ENCODE measurements around the gene GPR152. TPM values are rescaled to one million over a fixed set of nuclear protein-coding genes. Genes with fewer than 3 reads are reported as not detected.

The GPR152 gene
- total and polyA plus RNA-seq, 4 donors = not detected

GRCh38 chr11:67435031-67435726 lies 17.4 kb downstream of the GPR152 start:
- H3K9me3 ChIP-seq (ENCODE audit: control insufficient read depth, insufficient read depth, low read length) = no peaks in the 10 kb centered on the region
- peaks cover 12% of the 10 kb centered on the region for H3K4me1 ChIP-seq (ENCODE audit: control insufficient read depth, insufficient read depth, low read length)
- H3K4me3 ChIP-seq (ENCODE audit: low read depth, low read length) = no peak overlapping the region
- 82% methylated on average over 15 of the region's 26 CpGs for WGBS (ENCODE audit: insufficient coverage)
- H3K27ac ChIP-seq (ENCODE audit: low read depth, low read length) = no peak overlapping the region
- H3K36me3 ChIP-seq (ENCODE audit: control insufficient read depth, insufficient read depth, low read length) = peaks cover 99% of the 10 kb centered on the region
- DNase-seq (ENCODE audit: low read depth in 4 of 6, low spot score in 6 of 6) = no peak
- H3K27me3 ChIP-seq (ENCODE audit: control insufficient read depth, insufficient read depth, low read length) = no peaks in the 10 kb centered on the region

GRCh38 chr11:67434395-67434881 lies 18.1 kb downstream of the GPR152 start:
- Histone ChIP-seq H3K27ac (ENCODE audit: low read depth, low read length) (no peak overlapping the region), H3K9me3 (ENCODE audit: control insufficient read depth, insufficient read depth, low read length) (no peaks in the 10 kb centered on the region), H3K36me3 (ENCODE audit: control insufficient read depth, insufficient read depth, low read length) (peaks cover 99% of the 10 kb centered on the region), H3K4me1 (ENCODE audit: control insufficient read depth, insufficient read depth, low read length) (peaks cover 8% of the 10 kb centered on the region), H3K27me3 (ENCODE audit: control insufficient read depth, insufficient read depth, low read length) (no peaks in the 10 kb centered on the region), H3K4me3 (ENCODE audit: low read depth, low read length) (no peak overlapping the region)
- DNase-seq (ENCODE audit: low read depth in 4 of 6, low spot score in 6 of 6) = no peak
- WGBS (ENCODE audit: insufficient coverage) = 91% methylated on average over 22 of the region's 23 CpGs

DNA sequence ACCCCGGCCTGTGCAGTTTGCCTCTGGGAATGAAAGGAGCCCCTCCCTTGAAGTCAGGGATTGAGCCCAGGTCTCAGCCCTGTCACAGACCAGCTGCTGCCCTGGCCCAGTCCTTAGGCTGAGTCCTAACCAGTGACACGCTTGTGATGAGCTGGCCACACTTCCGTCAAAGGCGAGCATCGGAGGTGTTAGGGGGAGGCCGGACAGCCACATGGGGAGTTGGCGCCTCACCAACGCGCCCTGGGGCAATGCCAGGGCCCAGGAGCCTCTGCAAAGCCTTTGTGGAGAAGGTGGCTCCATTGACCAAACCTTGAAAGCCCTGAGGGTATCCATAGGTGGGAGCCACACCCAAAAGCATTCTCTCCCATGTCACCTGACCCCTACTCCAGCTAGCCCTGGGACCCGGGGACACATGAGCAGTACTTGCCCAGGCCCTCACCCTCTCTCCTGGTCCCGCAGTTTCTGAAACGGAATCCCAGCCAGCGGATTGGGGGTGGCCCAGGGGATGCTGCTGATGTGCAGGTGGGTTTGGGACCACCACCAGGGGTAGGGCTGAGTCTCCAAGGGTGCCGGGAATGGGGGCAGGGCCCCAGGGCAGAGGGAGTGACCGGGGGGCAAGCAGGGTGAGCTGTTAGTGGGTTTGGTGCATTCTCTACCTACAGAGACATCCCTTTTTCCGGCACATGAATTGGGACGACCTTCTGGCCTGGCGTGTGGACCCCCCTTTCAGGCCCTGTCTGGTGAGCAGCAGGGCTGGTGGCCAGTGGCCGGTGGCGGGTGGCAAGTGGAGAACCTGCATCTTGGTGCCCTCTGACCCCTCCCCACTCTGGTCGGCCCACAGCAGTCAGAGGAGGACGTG lies 18.8 kb downstream of the GPR152 start:
- Histone ChIP-seq H3K4me3 (ENCODE audit: low read depth, low read length) (no peak overlapping the region), H3K36me3 (ENCODE audit: control insufficient read depth, insufficient read depth, low read length) (peaks cover 97% of the 10 kb centered on the region), H3K9me3 (ENCODE audit: control insufficient read depth, insufficient read depth, low read length) (no peaks in the 10 kb centered on the region), H3K27ac (ENCODE audit: low read depth, low read length) (no peak overlapping the region), H3K4me1 (ENCODE audit: control insufficient read depth, insufficient read depth, low read length) (peaks cover 14% of the 10 kb centered on the region), H3K27me3 (ENCODE audit: control insufficient read depth, insufficient read depth, low read length) (no peaks in the 10 kb centered on the region)
- 89% methylated on average over 16 of the region's 22 CpGs for WGBS (ENCODE audit: insufficient coverage)
- DNase-seq (ENCODE audit: low read depth in 4 of 6, low spot score in 6 of 6) = no peak

- WGBS (ENCODE audit: insufficient coverage) = 88% methylated on average over 16 of the region's 22 CpGs
- no peak for DNase-seq (ENCODE audit: low read depth in 4 of 6, low spot score in 6 of 6)
- peaks cover 88% of the 10 kb centered on the region for H3K36me3 ChIP-seq (ENCODE audit: control insufficient read depth, insufficient read depth, low read length)
- no peaks in the 10 kb centered on the region for H3K9me3 ChIP-seq (ENCODE audit: control insufficient read depth, insufficient read depth, low read length)
- H3K27me3 ChIP-seq (ENCODE audit: control insufficient read depth, insufficient read depth, low read length) = no peaks in the 10 kb centered on the region
- H3K4me3 ChIP-seq (ENCODE audit: low read depth, low read length) = no peak overlapping the region
- H3K4me1 ChIP-seq (ENCODE audit: control insufficient read depth, insufficient read depth, low read length) = peaks cover 19% of the 10 kb centered on the region
- no peak overlapping the region for H3K27ac ChIP-seq (ENCODE audit: low read depth, low read length)
Observed at GRCh38 chr11:67432655-67433349, 19.7 kb downstream of the GPR152 start.

DNA sequence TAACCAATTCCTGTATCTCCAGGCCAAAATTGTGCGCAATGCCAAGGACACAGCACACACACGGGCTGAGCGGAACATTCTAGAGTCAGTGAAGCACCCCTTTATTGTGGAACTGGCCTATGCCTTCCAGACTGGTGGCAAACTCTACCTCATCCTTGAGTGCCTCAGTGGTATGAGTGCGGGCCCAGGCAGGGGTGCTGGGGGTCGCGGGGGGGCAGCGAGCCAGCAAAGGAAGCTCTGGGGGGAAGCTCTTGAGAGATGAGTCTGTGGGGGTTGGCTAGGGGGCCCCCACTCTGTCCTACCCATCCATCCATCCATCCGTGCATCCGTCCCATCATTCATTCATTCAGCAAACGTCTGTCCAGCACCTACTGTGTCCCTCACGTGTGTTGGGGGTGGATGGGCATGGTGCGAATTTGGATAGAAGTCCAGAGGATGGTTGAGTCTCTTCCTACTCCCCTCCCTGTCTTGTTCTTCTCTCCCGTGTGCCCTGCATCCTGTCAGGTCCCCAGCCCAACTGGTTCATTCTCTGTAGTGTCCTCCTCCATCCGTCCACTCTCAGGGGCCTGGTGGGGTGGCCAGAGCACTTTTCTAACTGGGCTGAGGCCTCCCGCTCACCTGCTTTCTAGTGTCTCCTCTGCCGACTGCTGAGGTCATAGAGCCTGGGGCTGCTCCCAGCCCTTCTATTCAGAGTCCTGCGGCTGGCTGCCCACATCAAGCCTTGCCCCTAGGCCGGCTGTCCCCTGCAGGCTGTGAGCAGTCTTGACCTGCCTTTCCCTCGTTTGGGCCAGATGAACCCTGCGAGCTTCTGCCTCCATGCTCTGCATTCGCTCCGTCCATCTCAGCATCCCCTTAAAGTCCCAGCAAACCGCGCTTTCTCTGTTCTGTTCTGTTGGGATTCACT lies 20.9 kb downstream of the GPR152 start:
- 95% methylated on average over 14 of the region's 24 CpGs for WGBS (ENCODE audit: insufficient coverage)
- peaks cover 77% of the 10 kb centered on the region for H3K36me3 ChIP-seq (ENCODE audit: control insufficient read depth, insufficient read depth, low read length)
- no peak overlapping the region for H3K27ac ChIP-seq (ENCODE audit: low read depth, low read length)
- no peak for DNase-seq (ENCODE audit: low read depth in 4 of 6, low spot score in 6 of 6)
- peaks cover 26% of the 10 kb centered on the region for H3K4me1 ChIP-seq (ENCODE audit: control insufficient read depth, insufficient read depth, low read length)
- H3K27me3 ChIP-seq (ENCODE audit: control insufficient read depth, insufficient read depth, low read length) = no peaks in the 10 kb centered on the region
- no peak overlapping the region for H3K4me3 ChIP-seq (ENCODE audit: low read depth, low read length)
- no peaks in the 10 kb centered on the region for H3K9me3 ChIP-seq (ENCODE audit: control insufficient read depth, insufficient read depth, low read length)

DNA sequence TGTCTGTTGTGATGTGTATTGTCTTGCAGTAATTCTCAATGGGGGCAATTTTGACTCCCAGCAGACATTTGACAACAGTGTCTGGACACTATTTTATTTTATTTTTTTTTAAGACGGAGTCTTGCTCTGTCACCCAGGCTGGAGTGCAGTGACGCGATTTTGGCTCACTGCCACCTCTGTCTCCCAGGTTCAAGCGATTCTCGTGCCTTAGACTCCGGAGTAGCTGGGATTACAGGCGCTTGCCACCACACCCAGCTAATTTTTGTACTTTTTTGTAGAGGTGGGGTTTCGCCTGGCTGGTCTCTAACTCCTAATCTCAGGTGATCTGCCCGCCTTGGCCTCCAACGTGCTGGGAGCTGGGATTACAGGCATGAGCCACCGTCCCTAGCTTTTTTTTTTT lies 22.8 kb downstream of the GPR152 start:
- no peak for DNase-seq (ENCODE audit: low read depth in 4 of 6, low spot score in 6 of 6)
- Histone ChIP-seq H3K4me1 (ENCODE audit: control insufficient read depth, insufficient read depth, low read length) (peaks cover 22% of the 10 kb centered on the region), H3K27ac (ENCODE audit: low read depth, low read length) (no peak overlapping the region), H3K27me3 (ENCODE audit: control insufficient read depth, insufficient read depth, low read length) (no peaks in the 10 kb centered on the region), H3K36me3 (ENCODE audit: control insufficient read depth, insufficient read depth, low read length) (peaks cover 58% of the 10 kb centered on the region), H3K9me3 (ENCODE audit: control insufficient read depth, insufficient read depth, low read length) (no peaks in the 10 kb centered on the region), H3K4me3 (ENCODE audit: low read depth, low read length) (no peak overlapping the region)
- WGBS (ENCODE audit: insufficient coverage) = 91% methylated on average over 4 of the region's 11 CpGs

DNA sequence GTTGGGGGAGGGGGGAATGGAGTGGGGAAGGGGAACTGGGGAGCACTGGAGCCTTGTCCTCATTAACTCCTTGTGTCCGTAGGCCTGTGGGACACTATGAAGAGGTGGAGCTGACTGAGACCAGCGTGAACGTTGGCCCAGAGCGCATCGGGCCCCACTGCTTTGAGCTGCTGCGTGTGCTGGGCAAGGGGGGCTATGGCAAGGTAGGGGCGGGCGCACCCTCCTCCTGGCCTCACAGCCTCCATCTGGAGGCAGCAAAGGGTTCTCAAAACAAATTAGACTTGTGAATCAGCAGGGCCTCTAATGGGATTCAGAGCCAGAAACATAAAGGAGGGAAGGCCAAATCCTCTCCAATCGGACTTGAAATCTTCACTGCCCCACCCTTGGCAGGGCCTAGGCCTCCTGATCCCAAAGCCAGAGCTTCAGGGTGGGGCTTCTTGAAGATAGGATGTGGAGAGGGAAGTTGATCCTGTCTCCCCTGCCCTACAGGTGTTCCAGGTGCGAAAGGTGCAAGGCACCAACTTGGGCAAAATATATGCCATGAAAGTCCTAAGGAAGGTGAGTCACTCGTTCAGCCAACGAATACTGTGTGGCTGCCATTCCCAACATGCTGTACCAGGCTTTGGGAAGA lies 23.4 kb downstream of the GPR152 start:
- peaks cover 56% of the 10 kb centered on the region for H3K36me3 ChIP-seq (ENCODE audit: control insufficient read depth, insufficient read depth, low read length)
- H3K4me3 ChIP-seq (ENCODE audit: low read depth, low read length) = peak overlapping the region; percentile 80
- H3K9me3 ChIP-seq (ENCODE audit: control insufficient read depth, insufficient read depth, low read length) = no peaks in the 10 kb centered on the region
- no peak for DNase-seq (ENCODE audit: low read depth in 4 of 6, low spot score in 6 of 6)
- no peak overlapping the region for H3K27ac ChIP-seq (ENCODE audit: low read depth, low read length)
- peaks cover 22% of the 10 kb centered on the region for H3K4me1 ChIP-seq (ENCODE audit: control insufficient read depth, insufficient read depth, low read length)
- no peaks in the 10 kb centered on the region for H3K27me3 ChIP-seq (ENCODE audit: control insufficient read depth, insufficient read depth, low read length)
- 45% methylated on average over 9 of the region's 12 CpGs for WGBS (ENCODE audit: insufficient coverage)

DNA sequence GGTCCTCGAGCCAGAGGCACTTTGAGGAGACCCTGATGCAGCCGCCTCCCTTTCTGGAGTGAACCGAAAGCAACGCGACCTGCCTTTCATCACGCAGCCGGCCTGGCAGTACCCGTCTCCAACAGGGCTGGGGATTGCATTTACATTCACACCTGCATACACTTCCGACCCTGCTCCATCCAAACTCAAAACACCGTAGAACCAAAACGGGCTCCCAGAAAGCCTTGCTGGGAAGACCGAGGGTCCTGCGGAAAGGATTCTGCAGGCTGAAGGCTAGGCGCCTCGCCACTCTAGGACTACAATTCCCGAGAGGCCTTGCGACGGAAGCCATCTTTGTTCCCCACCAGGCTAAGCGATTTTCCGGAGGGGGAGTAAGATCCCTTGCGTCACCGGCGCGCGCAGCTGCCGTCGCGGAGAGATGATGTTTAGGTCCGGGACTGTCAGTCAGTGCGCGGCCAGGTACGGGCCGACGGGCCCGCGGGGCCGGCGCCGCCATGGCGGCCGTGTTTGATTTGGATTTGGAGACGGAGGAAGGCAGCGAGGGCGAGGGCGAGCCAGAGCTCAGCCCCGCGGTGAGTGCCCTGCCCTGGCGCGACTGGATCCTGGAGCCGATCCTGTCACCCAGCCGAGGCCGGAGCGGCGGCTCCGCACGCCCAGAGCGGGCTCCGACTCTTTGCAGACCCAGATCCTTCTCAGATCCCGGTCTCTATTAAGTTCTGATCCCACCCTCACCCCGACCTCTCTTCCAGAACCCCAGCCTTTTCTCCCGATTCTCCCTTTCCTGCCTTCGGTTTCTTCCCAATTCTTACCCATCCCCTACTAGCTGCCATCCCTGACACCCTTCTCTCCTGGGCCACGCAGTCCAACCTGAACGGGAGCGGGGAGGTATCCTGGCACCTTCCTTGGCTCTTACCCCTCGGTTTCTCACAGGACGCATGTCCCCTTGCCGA lies 24.2 kb downstream of the GPR152 start, which contains the start of gene RPS6KB2:
Gene RPS6KB2, plus strand, starts transcription at position 443 of the 950 bp plus-strand sequence. Its CDS starts 52 bp downstream, at position 495.
- H3K4me3 ChIP-seq (ENCODE audit: low read depth, low read length) = peak within 1 kb of the TSS; percentile 80
- H3K36me3 ChIP-seq (ENCODE audit: control insufficient read depth, insufficient read depth, low read length) = peaks cover 56% of the 10 kb centered on the region
- H3K9me3 ChIP-seq (ENCODE audit: control insufficient read depth, insufficient read depth, low read length) = no peaks in the 10 kb centered on the region
- peaks cover 22% of the 10 kb centered on the region for H3K4me1 ChIP-seq (ENCODE audit: control insufficient read depth, insufficient read depth, low read length)
- H3K27me3 ChIP-seq (ENCODE audit: control insufficient read depth, insufficient read depth, low read length) = no peaks in the 10 kb centered on the region
- peak within 1 kb of the TSS; percentile 91 for H3K27ac ChIP-seq (ENCODE audit: low read depth, low read length)
- DNase-seq (ENCODE audit: low read depth in 4 of 6, low spot score in 6 of 6) = peak; percentile 97 to 99 (median 98)
- under 1% methylated on average over 67 of the region's 68 CpGs for WGBS (ENCODE audit: insufficient coverage)

Data from spinal cord (tissue), 10 donors.